GM21786 (cell line): ENCODE data around the gene LHPP.
A peak's percentile ranks its signal among the peaks of the same experiment; 100 is the strongest.
"Not testable (repeated sequence)": the region's sequence is repeated elsewhere in the genome, so short reads cannot be mapped to it uniquely, and the experiment has no call there.

Source experiments
- ATAC-seq: cut with Tn5 transposase; IDR thresholded peaks from one replicate; pipeline ENCODE4 v1.9.1; 2021; ENCODE audit not compliant: unreplicated experiment

LHPP gene

GRCh38 chr10:124461642-124462347, at the start of gene LHPP:
Gene LHPP (plus strand): TSS chr10:124461823. CDS start chr10:124461863, 40 bp downstream.
- ATAC-seq = peak; percentile 94

GRCh38 chr10:124414076-124414475, 47.5 kb upstream of the LHPP start:
- ATAC-seq = no peak

GRCh38 chr10:124415210-124415609, 46.4 kb upstream of the LHPP start:
- no peak for ATAC-seq

GRCh38 chr10:124416733-124417132, 44.9 kb upstream of the LHPP start:
- ATAC-seq = no peak

- ATAC-seq = no peak
These were observed 43.5 kb upstream of the LHPP start for GRCh38 chr10:124417895-124418725.

- ATAC-seq = peak; percentile 98
These were observed 42.7 kb upstream of the LHPP start, which contains the start of gene OAT for GRCh38 chr10:124418726-124419501. Gene OAT (minus strand): TSS chr10:124418923. CDS start chr10:124412171, 6,752 bp downstream.

GRCh38 chr10:124419635-124420034, 42.0 kb upstream of the LHPP start:
- no peak for ATAC-seq

- ATAC-seq = no peak
These were observed 41.4 kb upstream of the LHPP start for GRCh38 chr10:124420254-124420653.

GRCh38 chr10:124422742-124423141, 38.9 kb upstream of the LHPP start:
- no peak for ATAC-seq

- no peak for ATAC-seq
These were observed 37.8 kb upstream of the LHPP start for GRCh38 chr10:124423813-124424212.

- no peak for ATAC-seq
These were observed 36.2 kb upstream of the LHPP start for GRCh38 chr10:124425227-124425962.

- no peak for ATAC-seq
These were observed 33.3 kb upstream of the LHPP start for GRCh38 chr10:124428207-124428777.

- ATAC-seq = no peak
These were observed 32.0 kb upstream of the LHPP start for GRCh38 chr10:124429576-124429975.

- ATAC-seq = no peak
These were observed 31.5 kb upstream of the LHPP start for GRCh38 chr10:124430077-124430476.

GRCh38 chr10:124433461-124433860, 28.2 kb upstream of the LHPP start:
- no peak for ATAC-seq

- ATAC-seq = not testable (repeated sequence)
These were observed 25.9 kb upstream of the LHPP start for GRCh38 chr10:124435683-124436082.

GRCh38 chr10:124436191-124436638, 25.4 kb upstream of the LHPP start:
- peak; percentile 71 for ATAC-seq

- not testable (repeated sequence) for ATAC-seq
These were observed 19.9 kb upstream of the LHPP start for GRCh38 chr10:124441694-124442093.

GRCh38 chr10:124446830-124447750, 14.5 kb upstream of the LHPP start:
- no peak for ATAC-seq
